SK-N-SH treated with all-trans-retinoic acid at 6 μM for 48 hours (cell line): Measurements from ENCODE around the gene RPTN.

ENCODE experiments used
- ATAC-seq: fragments of 200-7000 bp; cut with Tn5 transposase; 3 replicates; pipeline ENCODE4 v1.9.1; 2020; ENCODE audit warnings: mild to moderate bottlenecking, moderate library complexity
- ARNTL ChIP-seq: fragments of 450-650 bp; formaldehyde crosslinking; IDR thresholded peaks from 2 replicates; pipeline ENCODE4 v1.5.0; 2020; ENCODE audit warnings: low read depth, mild to moderate bottlenecking, moderate library complexity, borderline replicate concordance
- BACH2 ChIP-seq: fragments of 250-450 bp; sonication (Bioruptor Pico); IDR thresholded peaks from 2 replicates; pipeline ENCODE4 v1.9.0; 2021; ENCODE audit warnings: mild to moderate bottlenecking, borderline replicate concordance
- CREB5 ChIP-seq: fragments of 250-450 bp; sonication (Bioruptor Pico); IDR thresholded peaks from 2 replicates; pipeline ENCODE4 v1.5.1; 2020; ENCODE audit warnings: low read depth, mild to moderate bottlenecking, moderate library complexity
- CSDC2 ChIP-seq: fragments of 250-450 bp; sonication (Bioruptor Pico); IDR thresholded peaks from 2 replicates; pipeline ENCODE4 v1.5.0; 2020; ENCODE audit warnings: mild to moderate bottlenecking, moderate library complexity
- CSRNP3 ChIP-seq: fragments of 250-450 bp; sonication (Bioruptor Pico); IDR thresholded peaks from 2 replicates; pipeline ENCODE4 v1.5.1; 2021; ENCODE audit warnings: mild to moderate bottlenecking, moderate library complexity
- ESRRG ChIP-seq: fragments of 250-450 bp; sonication (Bioruptor Pico); IDR thresholded peaks from 2 replicates; pipeline ENCODE4 v1.6.1; 2021; ENCODE audit warnings: mild to moderate bottlenecking
- GLIS3 ChIP-seq: fragments of 250-450 bp; sonication (Bioruptor Pico); IDR thresholded peaks from 2 replicates; pipeline ENCODE4 v1.5.0; 2020; ENCODE audit warnings: mild to moderate bottlenecking, moderate library complexity
- ISL1 ChIP-seq: fragments of 250-450 bp; sonication (Bioruptor Pico); IDR thresholded peaks from 2 replicates; pipeline ENCODE4 v2.1.2; 2022; ENCODE audit warnings: mild to moderate bottlenecking, moderate library complexity
- OSR1 ChIP-seq: fragments of 250-450 bp; sonication (Bioruptor Pico); IDR thresholded peaks from 2 replicates; pipeline ENCODE4 v1.8.0; 2022; ENCODE audit warnings: moderate library complexity, mild to moderate bottlenecking, inconsistent platforms
- PATZ1 ChIP-seq: fragments of 250-450 bp; sonication (Bioruptor Pico); IDR thresholded peaks from 2 replicates; pipeline ENCODE4 v1.8.0; 2020; ENCODE audit warnings: mild to moderate bottlenecking, moderate library complexity, borderline replicate concordance
- POU6F1 ChIP-seq: fragments of 250-450 bp; sonication (Bioruptor Pico); IDR thresholded peaks from 2 replicates; pipeline ENCODE4 v1.8.0; 2021; ENCODE audit warnings: low read depth, mild to moderate bottlenecking, moderate library complexity, borderline replicate concordance
- PPARA ChIP-seq: fragments of 250-450 bp; sonication (Bioruptor Pico); IDR thresholded peaks from 2 replicates; pipeline ENCODE4 v1.5.0; 2020; ENCODE audit warnings: mild to moderate bottlenecking, borderline replicate concordance
- RARB ChIP-seq: fragments of 250-450 bp; sonication (Bioruptor Pico); IDR thresholded peaks from 2 replicates; pipeline ENCODE4 v1.8.0; 2021; ENCODE audit warnings: mild to moderate bottlenecking, moderate library complexity
- SNAI2 ChIP-seq: fragments of 250-450 bp; sonication (Bioruptor Pico); IDR thresholded peaks from 2 replicates; pipeline ENCODE4 v1.5.0; 2020; ENCODE audit warnings: mild to moderate bottlenecking, moderate library complexity
- TCF4 ChIP-seq: fragments of 250-450 bp; sonication (Bioruptor Pico); IDR thresholded peaks from 2 replicates; pipeline ENCODE4 v1.8.0; 2021; ENCODE audit warnings: mild to moderate bottlenecking, moderate library complexity, borderline replicate concordance
- TOX ChIP-seq: fragments of 250-450 bp; sonication (Bioruptor Pico); IDR thresholded peaks from 2 replicates; pipeline ENCODE4 v1.8.0; 2021; ENCODE audit warnings: mild to moderate bottlenecking, moderate library complexity, borderline replicate concordance
- TSHZ2 ChIP-seq: fragments of 250-450 bp; sonication (Bioruptor Pico); IDR thresholded peaks from 2 replicates; pipeline ENCODE4 v1.5.0; 2020; ENCODE audit warnings: mild to moderate bottlenecking, moderate library complexity
- ZC3H10 ChIP-seq: fragments of 250-450 bp; sonication (Bioruptor Pico); IDR thresholded peaks from 2 replicates; pipeline ENCODE4 v1.5.1; 2021; ENCODE audit warnings: mild to moderate bottlenecking, moderate library complexity
- ZFP3 ChIP-seq: fragments of 250-450 bp; sonication (Bioruptor Pico); IDR thresholded peaks from 2 replicates; pipeline ENCODE4 v1.5.0; 2020; ENCODE audit warnings: mild to moderate bottlenecking, moderate library complexity
- ZFP30 ChIP-seq: fragments of 450-650 bp; formaldehyde crosslinking; IDR thresholded peaks from 2 replicates; pipeline ENCODE4 v1.5.0; 2022; ENCODE audit warnings: mild to moderate bottlenecking, moderate library complexity
- ZNF565 ChIP-seq: fragments of 450-650 bp; formaldehyde crosslinking; conservative IDR thresholded peaks from 2 replicates; pipeline ENCODE4 v1.5.0; 2020; ENCODE audit warnings: low read depth, mild to moderate bottlenecking, moderate library complexity
- ZNF70 ChIP-seq: fragments of 450-650 bp; formaldehyde crosslinking; IDR thresholded peaks from 2 replicates; pipeline ENCODE4 v1.5.0; 2020; ENCODE audit warnings: mild to moderate bottlenecking, moderate library complexity
- ZNF8 ChIP-seq: fragments of 450-650 bp; formaldehyde crosslinking; IDR thresholded peaks from 2 replicates; pipeline ENCODE4 v1.5.0; 2020; ENCODE audit warnings: mild to moderate bottlenecking, moderate library complexity

RPTN gene

GRCh38 chr1:152159144-152159543 is at the start of gene RPTN:
TSS of gene RPTN (minus strand) at chr1:152159228. CDS start at chr1:152157889, 1,339 bp downstream.
- TF ChIP-seq TOX (CRISPR knock-in tag): no peak
- no peak for TF ChIP-seq PPARA (CRISPR knock-in tag)
- no peak for TF ChIP-seq CSRNP3 (CRISPR knock-in tag)
- TF ChIP-seq ZFP30 (CRISPR knock-in tag): no peak
- TF ChIP-seq GLIS3: no peak
- no peak for TF ChIP-seq TCF4 (CRISPR knock-in tag)
- no peak for TF ChIP-seq OSR1
- no peak for TF ChIP-seq ISL1 (CRISPR knock-in tag)
- TF ChIP-seq TSHZ2 (CRISPR knock-in tag): no peak
- TF ChIP-seq PATZ1 (CRISPR knock-in tag): no peak
- no peak for TF ChIP-seq ZNF70
- no peak for TF ChIP-seq RARB (CRISPR knock-in tag)
- TF ChIP-seq ZFP3 (CRISPR knock-in tag): no peak
- TF ChIP-seq CSDC2 (CRISPR knock-in tag): no peak
- no peak for TF ChIP-seq POU6F1 (CRISPR knock-in tag)
- TF ChIP-seq SNAI2 (CRISPR knock-in tag): no peak
- no peak for TF ChIP-seq ARNTL
- no peak for TF ChIP-seq ZNF565 (CRISPR knock-in tag)
- TF ChIP-seq ZC3H10 (CRISPR knock-in tag): no peak
- TF ChIP-seq BACH2 (CRISPR knock-in tag): no peak
- TF ChIP-seq, all 23 proteins: peak for 0
- ATAC-seq: no peak

GRCh38 chr1:152198982-152199381 is 40.0 kb upstream of the RPTN start:
- no peak for TF ChIP-seq TSHZ2 (CRISPR knock-in tag)
- no peak for TF ChIP-seq ZC3H10 (CRISPR knock-in tag)
- no peak for ATAC-seq

- no peak for ATAC-seq
- TF ChIP-seq GLIS3 (no peak), ZNF8 (CRISPR knock-in tag) (no peak), ZC3H10 (CRISPR knock-in tag) (no peak), PPARA (CRISPR knock-in tag) (no peak), ZNF70 (no peak), TCF4 (CRISPR knock-in tag) (no peak), ESRRG (no peak), SNAI2 (CRISPR knock-in tag) (no peak), POU6F1 (CRISPR knock-in tag) (no peak), ARNTL (no peak), ISL1 (CRISPR knock-in tag) (no peak), CREB5 (CRISPR knock-in tag) (no peak), ZNF565 (CRISPR knock-in tag) (no peak), CSDC2 (CRISPR knock-in tag) (no peak), BACH2 (CRISPR knock-in tag) (no peak), OSR1 (no peak)
Observed at GRCh38 chr1:152197361-152197941, 38.4 kb upstream of the RPTN start.
